Measurements from ENCODE around the gene PCDHA2.

DNA sequence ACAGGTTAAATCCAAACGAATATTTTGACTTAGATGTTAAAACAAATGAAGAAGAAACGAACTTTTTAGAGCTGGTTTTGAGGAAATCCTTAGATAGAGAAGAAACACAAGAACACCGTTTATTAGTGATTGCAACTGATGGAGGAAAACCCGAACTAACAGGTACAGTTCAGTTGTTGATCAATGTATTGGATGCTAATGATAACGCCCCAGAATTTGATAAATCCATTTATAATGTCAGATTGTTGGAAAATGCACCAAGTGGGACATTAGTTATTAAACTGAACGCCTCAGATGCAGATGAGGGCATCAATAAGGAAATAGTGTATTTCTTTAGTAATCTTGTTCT is 27.6 kb downstream of the PCDHA2 start:
- TF ChIP-seq, protein P1, sequence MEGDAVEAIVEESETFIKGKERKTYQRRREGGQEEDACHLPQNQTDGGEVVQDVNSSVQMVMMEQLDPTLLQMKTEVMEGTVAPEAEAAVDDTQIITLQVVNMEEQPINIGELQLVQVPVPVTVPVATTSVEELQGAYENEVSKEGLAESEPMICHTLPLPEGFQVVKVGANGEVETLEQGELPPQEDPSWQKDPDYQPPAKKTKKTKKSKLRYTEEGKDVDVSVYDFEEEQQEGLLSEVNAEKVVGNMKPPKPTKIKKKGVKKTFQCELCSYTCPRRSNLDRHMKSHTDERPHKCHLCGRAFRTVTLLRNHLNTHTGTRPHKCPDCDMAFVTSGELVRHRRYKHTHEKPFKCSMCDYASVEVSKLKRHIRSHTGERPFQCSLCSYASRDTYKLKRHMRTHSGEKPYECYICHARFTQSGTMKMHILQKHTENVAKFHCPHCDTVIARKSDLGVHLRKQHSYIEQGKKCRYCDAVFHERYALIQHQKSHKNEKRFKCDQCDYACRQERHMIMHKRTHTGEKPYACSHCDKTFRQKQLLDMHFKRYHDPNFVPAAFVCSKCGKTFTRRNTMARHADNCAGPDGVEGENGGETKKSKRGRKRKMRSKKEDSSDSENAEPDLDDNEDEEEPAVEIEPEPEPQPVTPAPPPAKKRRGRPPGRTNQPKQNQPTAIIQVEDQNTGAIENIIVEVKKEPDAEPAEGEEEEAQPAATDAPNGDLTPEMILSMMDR (IDR thresholded peaks at IDR 0.05) = no peak
- no peak for TF ChIP-seq POLR2A (IDR thresholded peaks at IDR 0.05)
